Fibroblast of pulmonary artery (primary cell): ENCODE measurements around the gene IRS1.

Experiments
- DNase-seq: peaks from one replicate; pipeline ENCODE4 v3.0.0-alpha.2; 2010; ENCODE audit warnings: low read depth
- H3K4me3 ChIP-seq: replicated peaks from 2 replicates; pipeline ENCODE4 v1.5.1; 2011; ENCODE audit warnings: low read depth, mild to moderate bottlenecking, control low read depth, low read length, moderate library complexity
- TF ChIP-seq, protein P1 (sequence below): IDR thresholded peaks from 2 replicates; pipeline ENCODE4 v1.5.1; 2011; ENCODE audit warnings: mild to moderate bottlenecking, control low read depth, low read length, inconsistent platforms; ENCODE audit errors: missing control alignments

Gene IRS1

DNA sequence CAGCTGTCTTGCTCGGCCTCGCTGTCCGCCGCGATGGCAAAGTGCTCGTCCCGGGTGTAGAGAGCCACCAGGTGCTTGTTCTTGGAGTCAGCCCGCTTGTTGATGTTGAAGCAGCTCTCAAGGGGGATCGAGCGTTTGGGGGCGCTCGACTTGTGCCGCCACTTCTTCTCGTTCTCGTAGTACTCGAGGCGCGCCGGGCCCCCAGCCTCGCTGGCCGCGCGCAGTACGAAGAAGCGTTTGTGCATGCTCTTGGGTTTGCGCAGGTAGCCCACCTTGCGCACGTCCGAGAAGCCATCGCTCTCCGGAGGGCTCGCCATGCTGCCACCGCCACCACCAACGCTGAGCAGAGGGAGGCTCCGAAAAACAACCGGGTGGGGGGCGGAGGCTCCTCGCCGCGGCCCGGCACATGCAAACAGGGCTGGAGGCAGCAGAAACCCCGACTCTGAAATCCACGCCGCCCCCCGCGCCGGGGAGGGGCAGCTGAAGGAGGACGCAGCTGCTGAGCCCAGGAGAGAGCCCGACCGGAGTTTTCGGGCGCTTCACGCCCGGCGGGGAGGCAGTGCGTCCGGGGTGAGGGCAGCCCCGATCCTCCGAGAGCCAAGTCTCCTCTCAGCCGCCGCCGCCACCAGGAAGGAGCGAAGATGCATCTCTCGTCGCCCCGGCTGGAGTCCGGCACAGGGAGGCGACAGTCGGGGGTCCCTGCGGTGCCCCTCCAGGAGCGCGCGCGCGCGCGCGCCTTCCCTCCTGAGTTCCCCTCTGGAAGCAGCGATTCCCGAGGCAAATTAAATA, 1.0 kb downstream of the IRS1 start:
- H3K4me3 ChIP-seq: peak overlapping the region; percentile 80
- TF ChIP-seq, protein P1, sequence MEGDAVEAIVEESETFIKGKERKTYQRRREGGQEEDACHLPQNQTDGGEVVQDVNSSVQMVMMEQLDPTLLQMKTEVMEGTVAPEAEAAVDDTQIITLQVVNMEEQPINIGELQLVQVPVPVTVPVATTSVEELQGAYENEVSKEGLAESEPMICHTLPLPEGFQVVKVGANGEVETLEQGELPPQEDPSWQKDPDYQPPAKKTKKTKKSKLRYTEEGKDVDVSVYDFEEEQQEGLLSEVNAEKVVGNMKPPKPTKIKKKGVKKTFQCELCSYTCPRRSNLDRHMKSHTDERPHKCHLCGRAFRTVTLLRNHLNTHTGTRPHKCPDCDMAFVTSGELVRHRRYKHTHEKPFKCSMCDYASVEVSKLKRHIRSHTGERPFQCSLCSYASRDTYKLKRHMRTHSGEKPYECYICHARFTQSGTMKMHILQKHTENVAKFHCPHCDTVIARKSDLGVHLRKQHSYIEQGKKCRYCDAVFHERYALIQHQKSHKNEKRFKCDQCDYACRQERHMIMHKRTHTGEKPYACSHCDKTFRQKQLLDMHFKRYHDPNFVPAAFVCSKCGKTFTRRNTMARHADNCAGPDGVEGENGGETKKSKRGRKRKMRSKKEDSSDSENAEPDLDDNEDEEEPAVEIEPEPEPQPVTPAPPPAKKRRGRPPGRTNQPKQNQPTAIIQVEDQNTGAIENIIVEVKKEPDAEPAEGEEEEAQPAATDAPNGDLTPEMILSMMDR: peak; percentile 9
- peak; percentile 57 for DNase-seq

DNA sequence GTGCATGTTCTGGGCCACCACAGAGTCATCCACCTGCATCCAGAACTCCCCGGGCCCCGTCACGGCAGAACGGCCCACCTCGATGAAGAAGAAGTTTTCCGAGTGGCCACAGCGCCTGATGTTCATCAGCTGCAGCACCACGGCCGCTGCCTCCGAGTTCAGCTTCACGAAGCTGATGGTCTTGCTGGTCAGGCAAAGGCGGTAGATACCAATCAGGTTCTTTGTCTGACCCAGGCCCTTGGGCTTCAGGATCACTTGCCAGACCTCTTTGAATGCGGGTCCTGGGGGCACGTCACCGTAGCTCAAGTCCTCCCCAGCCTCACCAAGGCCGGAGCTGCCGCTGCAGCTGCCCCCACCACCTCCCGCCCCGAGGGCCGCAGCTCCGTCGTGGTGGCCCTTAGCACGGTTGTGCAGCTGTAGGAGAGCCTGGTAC, 1.6 kb downstream of the IRS1 start:
- H3K4me3 ChIP-seq: peak overlapping the region; percentile 80
- no peak for DNase-seq
- TF ChIP-seq, protein P1: no peak

DNA sequence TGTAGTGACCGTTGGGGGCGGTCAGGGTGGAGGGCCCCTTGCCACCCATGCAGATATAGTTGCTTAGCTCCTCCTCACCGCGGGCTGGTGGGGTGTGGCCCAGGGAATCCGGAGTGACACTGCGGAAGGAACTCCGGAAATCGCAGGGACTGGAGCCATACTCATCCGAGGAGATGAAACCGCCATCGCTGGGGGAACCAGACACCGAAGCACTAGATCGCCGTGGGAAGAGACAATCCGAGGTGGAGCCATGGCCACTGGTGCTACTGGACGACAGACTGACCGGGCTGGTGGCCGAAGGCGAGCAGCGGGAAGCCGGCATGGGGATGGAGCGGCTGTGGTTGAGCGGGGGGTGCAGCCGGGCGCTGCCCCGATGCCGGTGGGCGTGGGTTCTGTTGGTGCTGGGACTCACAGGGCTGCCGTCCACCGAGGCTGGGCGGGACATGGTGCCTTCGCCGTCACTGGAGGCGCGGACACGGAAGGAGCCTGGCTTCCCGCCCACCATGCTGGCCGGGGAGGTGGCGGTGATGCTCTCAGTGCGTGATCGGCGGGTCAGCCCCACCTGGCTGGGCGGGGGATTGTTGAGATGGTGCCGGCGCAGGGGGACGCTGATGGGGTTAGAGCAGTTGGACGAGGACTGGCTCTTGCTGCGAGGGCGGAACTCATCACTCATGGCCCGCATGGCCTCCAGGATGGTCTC, 2.2 kb downstream of the IRS1 start:
- TF ChIP-seq, protein P1: no peak
- no peak for DNase-seq
- H3K4me3 ChIP-seq: peak overlapping the region; percentile 80

- peak overlapping the region; percentile 5 for H3K4me3 ChIP-seq
- TF ChIP-seq, protein P1: peak; percentile 46
- DNase-seq: peak; percentile 21
These were observed 2.8 kb downstream of the IRS1 start for GRCh38 chr2:226796840-226797288.

DNA sequence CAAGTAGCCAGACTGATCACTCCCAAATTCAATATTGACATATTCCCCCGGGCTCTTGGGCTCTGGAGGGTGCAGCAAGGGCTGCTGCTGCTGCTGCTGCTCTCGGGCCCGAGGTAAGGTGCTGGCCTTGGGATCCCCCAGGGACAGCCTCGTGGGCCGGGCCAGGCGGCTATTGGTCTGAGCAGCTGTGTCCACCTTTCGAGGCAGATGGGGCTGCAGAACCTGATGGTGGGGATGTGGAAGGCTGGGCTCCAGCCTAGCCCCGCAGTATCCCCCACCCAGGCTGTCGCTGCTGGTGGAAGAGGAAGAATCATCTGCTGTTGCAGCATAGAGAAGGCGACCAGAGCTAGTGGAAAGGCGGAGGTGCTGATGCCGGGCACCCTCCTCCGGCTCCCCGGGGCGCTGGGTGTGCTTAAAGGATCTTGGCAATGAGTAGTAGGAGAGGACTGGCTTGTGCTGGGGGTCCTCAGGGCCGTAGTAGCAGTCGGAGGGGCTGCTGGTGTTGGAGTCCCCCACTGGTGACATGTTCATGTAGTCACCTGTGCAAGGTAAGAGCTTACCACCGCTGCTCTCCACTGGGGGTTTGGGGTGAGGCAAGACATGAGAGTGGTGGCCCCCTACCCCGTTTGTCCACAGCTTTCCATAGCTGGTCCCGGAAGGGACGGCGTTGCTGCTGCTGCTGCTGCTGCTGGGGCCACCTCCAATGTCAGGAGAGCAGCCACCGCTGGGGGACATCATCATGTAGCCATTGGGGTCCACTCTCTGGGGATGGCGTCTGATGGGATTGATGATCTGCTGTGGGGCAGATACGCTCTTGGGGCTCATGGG, 3.4 kb downstream of the IRS1 start:
- TF ChIP-seq, protein P1: no peak
- H3K4me3 ChIP-seq: peak overlapping the region; percentile 65

DNA sequence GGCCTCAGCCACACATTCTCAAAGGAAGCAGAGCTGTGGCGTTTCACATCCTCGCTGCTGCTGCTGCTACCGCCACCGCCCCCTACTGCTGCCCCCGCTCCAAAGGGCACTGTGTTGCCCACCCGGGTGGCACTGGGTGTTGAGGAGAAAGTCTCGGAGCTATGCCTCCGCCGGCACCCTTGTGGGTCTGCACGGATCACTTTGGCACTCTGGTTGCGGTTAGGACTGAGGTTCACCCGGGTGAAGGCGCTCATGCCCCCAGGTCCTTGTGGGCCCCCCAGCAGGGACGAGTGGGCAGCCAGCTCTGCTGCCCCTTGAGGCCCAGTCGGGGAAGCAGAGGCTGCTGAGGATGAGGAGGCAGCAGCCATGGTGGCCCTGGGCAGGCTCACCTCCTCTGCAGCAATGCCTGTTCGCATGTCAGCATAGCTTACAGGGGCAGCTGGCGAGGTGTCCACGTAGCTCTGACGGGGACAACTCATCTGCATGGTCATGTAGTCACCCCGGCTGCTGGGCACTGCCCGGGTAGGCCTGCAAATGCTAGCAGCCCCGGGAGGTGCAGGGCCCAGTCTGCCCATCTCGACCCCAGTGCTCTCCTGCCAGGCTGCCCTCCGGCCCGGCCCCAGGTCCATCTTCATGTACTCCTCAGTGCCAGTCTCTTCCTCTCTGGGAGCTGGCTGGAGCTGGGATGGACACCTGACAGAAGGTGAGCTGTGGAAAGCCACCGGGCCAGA, 4.2 kb downstream of the IRS1 start:
- no peak for DNase-seq
- TF ChIP-seq, protein P1: peak; percentile 6
- peak overlapping the region; percentile 65 for H3K4me3 ChIP-seq

More for the DNA sequence above, 3.4 kb downstream of the IRS1 start:
- DNase-seq: no peak
